ENCODE results near the gene BCO1. TPM values are rescaled to one million over a fixed set of nuclear protein-coding genes. Genes with fewer than 3 reads are reported as not detected.
A peak's percentile ranks its signal among the peaks of the same experiment; 100 is the strongest.

Gene BCO1
- total RNA-seq, 2 experiments from 2014 or later, result not detected

GRCh38 chr16:81278526-81278925, 40.0 kb downstream of the BCO1 start:
- no peak for ATAC-seq
- no peaks in the 10 kb centered on the region for H3K4me1 Mint-ChIP-seq
- H3K27me3 Mint-ChIP-seq, result no peaks in the 10 kb centered on the region
- ChIA-PET CTCF (interaction anchor here (0.7 kb wide), 1 partner anchor 150 kb away, joined by 3 read pairs; no protein-coding TSS in a partner anchor), POLR2A (no interaction called here)
- no peak for DNase-seq
- H3K4me3 Mint-ChIP-seq, result no peak overlapping the region
- intact Hi-C loops (cut with DNase I, micrococcal nuclease), result no loop called here
- H3K36me3 Mint-ChIP-seq (ENCODE audit: low read depth), result no peaks in the 10 kb centered on the region
- H3K9me3 Mint-ChIP-seq (ENCODE audit: low read depth), result no peaks in the 10 kb centered on the region
- H3K27ac Mint-ChIP-seq, result no peak overlapping the region

DNA sequence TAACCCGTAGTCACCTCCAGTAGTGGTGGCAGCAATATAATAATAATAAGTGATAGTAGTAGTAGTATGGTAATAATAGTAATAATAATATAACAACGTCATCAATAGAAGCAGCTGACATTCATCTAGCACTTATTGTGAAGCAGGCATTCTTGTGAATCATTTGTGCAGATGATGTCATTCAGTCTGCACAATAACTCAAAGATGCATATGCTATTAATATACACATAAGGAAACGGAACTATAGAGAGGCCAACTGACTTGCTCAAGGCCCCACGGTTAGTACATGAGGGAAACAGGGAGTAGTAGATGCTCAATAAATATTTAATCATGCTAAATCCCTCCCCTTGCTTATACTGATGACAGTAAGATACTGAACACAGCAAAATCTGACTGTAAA, 40.9 kb downstream of the BCO1 start:
- H3K27ac Mint-ChIP-seq, result no peak overlapping the region
- H3K36me3 Mint-ChIP-seq (ENCODE audit: low read depth), result no peaks in the 10 kb centered on the region
- intact Hi-C loops (cut with DNase I, micrococcal nuclease), result no loop called here
- DNase-seq, result no peak
- H3K4me1 Mint-ChIP-seq, result no peaks in the 10 kb centered on the region
- ATAC-seq, result no peak
- H3K9me3 Mint-ChIP-seq (ENCODE audit: low read depth), result no peaks in the 10 kb centered on the region
- H3K27me3 Mint-ChIP-seq, result no peaks in the 10 kb centered on the region
- POLR2A ChIA-PET, result no interaction called here
- CTCF ChIA-PET, result interaction anchor here (0.6 kb wide), 1 partner anchor 1686 kb away, joined by 3 read pairs; no protein-coding TSS in a partner anchor
- no peak overlapping the region for H3K4me3 Mint-ChIP-seq

GRCh38 chr16:81280393-81280792, 41.9 kb downstream of the BCO1 start:
- peak; percentile 33 for ATAC-seq
- no peak for DNase-seq
- ChIA-PET POLR2A (no interaction called here), CTCF (interaction anchor here (0.6 to 1.2 kb wide), 4 partner anchors 19 to 83 kb away, joined by 3 to 4 read pairs (median 3); no protein-coding TSS in a partner anchor)
- Mint-ChIP-seq H3K4me1 (no peaks in the 10 kb centered on the region), H3K27ac (no peak overlapping the region), H3K36me3 (ENCODE audit: low read depth) (no peaks in the 10 kb centered on the region), H3K4me3 (no peak overlapping the region), H3K9me3 (ENCODE audit: low read depth) (no peaks in the 10 kb centered on the region), H3K27me3 (no peaks in the 10 kb centered on the region)
- intact Hi-C loops (cut with DNase I, micrococcal nuclease), result no loop called here

DNA sequence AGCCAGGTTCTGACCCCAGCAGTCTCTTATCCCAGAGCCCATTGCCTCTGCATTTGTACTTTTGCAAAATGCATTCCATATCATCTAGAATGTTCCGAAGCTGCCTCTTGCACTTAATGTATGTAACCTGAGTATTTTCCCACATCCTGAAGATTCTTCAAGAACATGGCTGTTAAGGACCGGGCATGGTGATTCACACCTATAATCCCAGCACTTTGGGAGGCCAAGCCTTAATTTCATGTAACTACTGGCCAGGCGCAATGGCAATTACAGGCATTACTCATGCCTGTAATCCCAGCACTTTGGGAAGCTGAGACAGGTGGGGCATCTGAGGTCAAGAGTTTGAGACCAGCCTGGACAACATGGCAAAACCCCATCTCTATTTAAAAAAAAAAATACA, 44.6 kb downstream of the BCO1 start:
- H3K36me3 Mint-ChIP-seq (ENCODE audit: low read depth), result no peaks in the 10 kb centered on the region
- H3K27me3 Mint-ChIP-seq, result no peaks in the 10 kb centered on the region
- ChIA-PET CTCF (no interaction called here), POLR2A (no interaction called here)
- no peak overlapping the region for H3K27ac Mint-ChIP-seq
- no peaks in the 10 kb centered on the region for H3K9me3 Mint-ChIP-seq (ENCODE audit: low read depth)
- intact Hi-C loops (cut with DNase I, micrococcal nuclease), result no loop called here
- no peak overlapping the region for H3K4me3 Mint-ChIP-seq
- H3K4me1 Mint-ChIP-seq, result no peaks in the 10 kb centered on the region
- DNase-seq (no peak), ATAC-seq (no peak)

GRCh38 chr16:81284995-81285600, 46.6 kb downstream of the BCO1 start:
- H3K27ac Mint-ChIP-seq, result no peak overlapping the region
- CTCF ChIA-PET, result interaction anchor here (0.7 to 1.1 kb wide), 4 partner anchors 18 to 453 kb away, joined by 3 to 4 read pairs (median 3); no protein-coding TSS in a partner anchor
- POLR2A ChIA-PET, result interaction anchor here (0.5 kb wide), 1 partner anchor 410 kb away, joined by 3 read pairs; no protein-coding TSS in a partner anchor
- H3K9me3 Mint-ChIP-seq (ENCODE audit: low read depth), result no peaks in the 10 kb centered on the region
- no peak for DNase-seq
- H3K36me3 Mint-ChIP-seq (ENCODE audit: low read depth), result no peaks in the 10 kb centered on the region
- no peaks in the 10 kb centered on the region for H3K27me3 Mint-ChIP-seq
- no peak for ATAC-seq
- no peak overlapping the region for H3K4me3 Mint-ChIP-seq
- H3K4me1 Mint-ChIP-seq, result no peaks in the 10 kb centered on the region
- intact Hi-C loops (cut with DNase I, micrococcal nuclease), result no loop called here

- ChIA-PET CTCF (interaction anchor here (1.1 kb wide), 1 partner anchor 17 kb away, joined by 3 read pairs; no protein-coding TSS in a partner anchor), POLR2A (no interaction called here)
- no peak for ATAC-seq
- intact Hi-C loops (cut with DNase I, micrococcal nuclease), result no loop called here
- Mint-ChIP-seq H3K27me3 (no peaks in the 10 kb centered on the region), H3K4me3 (no peak overlapping the region), H3K4me1 (no peaks in the 10 kb centered on the region), H3K27ac (no peak overlapping the region), H3K9me3 (ENCODE audit: low read depth) (no peaks in the 10 kb centered on the region), H3K36me3 (ENCODE audit: low read depth) (no peaks in the 10 kb centered on the region)
- DNase-seq, result no peak
Measured at GRCh38 chr16:81286190-81286589, 47.7 kb downstream of the BCO1 start.

DNA sequence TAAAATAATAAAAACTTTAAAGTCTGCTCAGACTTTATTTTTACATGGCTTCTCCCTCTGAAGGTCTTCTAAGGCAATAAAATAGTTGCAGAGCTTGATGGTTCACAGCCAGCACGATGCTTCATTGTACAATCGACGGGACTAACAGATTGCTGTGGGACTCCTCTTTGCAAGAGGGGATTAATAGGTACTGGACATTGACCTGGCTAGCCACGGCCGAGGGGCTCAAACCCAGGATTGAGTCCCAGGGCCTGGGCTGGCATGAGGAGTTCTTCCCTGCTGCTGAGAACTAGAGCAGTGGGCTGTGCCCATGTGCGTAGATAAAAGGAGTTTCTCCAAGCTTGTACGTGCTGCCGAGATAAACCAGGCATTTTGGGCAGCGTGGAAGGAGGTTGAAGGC, 52.6 kb downstream of the BCO1 start:
- ChIA-PET POLR2A (no interaction called here), CTCF (no interaction called here)
- no peaks in the 10 kb centered on the region for H3K4me1 Mint-ChIP-seq
- no peaks in the 10 kb centered on the region for H3K36me3 Mint-ChIP-seq (ENCODE audit: low read depth)
- H3K4me3 Mint-ChIP-seq, result no peak overlapping the region
- intact Hi-C loops (cut with DNase I, micrococcal nuclease), result no loop called here
- no peak for ATAC-seq
- H3K27ac Mint-ChIP-seq, result no peak overlapping the region
- peaks cover 12% of the 10 kb centered on the region for H3K27me3 Mint-ChIP-seq
- H3K9me3 Mint-ChIP-seq (ENCODE audit: low read depth), result no peaks in the 10 kb centered on the region
- no peak for DNase-seq

GRCh38 chr16:81292936-81293335, 54.4 kb downstream of the BCO1 start:
- Mint-ChIP-seq H3K9me3 (ENCODE audit: low read depth) (no peaks in the 10 kb centered on the region), H3K4me3 (no peak overlapping the region), H3K4me1 (no peaks in the 10 kb centered on the region), H3K27me3 (peaks cover 16% of the 10 kb centered on the region), H3K27ac (no peak overlapping the region), H3K36me3 (ENCODE audit: low read depth) (no peaks in the 10 kb centered on the region)
- ChIA-PET CTCF (no interaction called here), POLR2A (interaction anchor here (0.7 kb wide), 1 partner anchor 114 kb away, joined by 4 read pairs; no protein-coding TSS in a partner anchor)
- ATAC-seq (no peak), DNase-seq (no peak)
- intact Hi-C loops (cut with DNase I, micrococcal nuclease), result no loop called here

DNA sequence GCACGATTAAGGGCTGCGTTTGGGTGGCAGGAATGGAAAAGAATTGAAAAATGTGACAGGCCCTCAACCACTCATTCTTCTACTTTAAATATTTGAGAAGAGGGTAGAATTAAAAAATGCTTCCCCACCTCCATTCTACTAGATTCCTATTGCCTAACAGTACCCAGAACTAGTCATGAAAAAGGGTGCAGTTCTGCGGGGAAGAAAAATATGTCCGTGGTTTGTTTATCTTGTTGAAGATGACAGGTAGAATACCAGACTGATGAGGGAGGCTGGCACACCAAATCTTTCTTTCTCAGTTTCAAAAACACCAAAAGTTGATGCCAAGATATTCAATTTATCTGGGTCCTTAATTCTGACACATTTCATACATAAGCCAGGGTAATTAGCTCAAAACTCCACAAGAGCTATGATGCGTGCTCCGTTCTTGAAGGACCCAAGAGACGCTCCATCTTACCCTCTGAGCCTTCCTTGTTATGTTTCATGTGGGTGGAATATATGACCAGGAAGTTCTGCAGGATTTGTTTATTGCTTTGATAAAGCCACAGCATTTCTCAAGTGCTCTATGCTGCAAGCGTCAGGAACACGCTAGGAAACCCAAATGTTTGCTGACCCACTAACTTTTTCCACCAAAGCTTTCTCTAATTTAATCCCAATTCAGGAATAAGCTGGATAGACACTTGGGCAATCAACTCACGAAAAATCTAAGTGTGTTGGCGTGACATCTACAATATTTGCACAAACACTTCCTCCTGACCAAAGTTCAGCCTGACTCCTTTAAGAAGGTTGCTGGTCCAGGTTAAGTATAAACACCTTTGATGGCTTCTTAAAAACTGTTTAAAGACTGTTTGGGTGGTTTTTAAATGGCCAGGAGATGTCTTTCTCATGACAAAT, 55.7 kb downstream of the BCO1 start:
- no peaks in the 10 kb centered on the region for H3K36me3 Mint-ChIP-seq (ENCODE audit: low read depth)
- ATAC-seq, result no peak
- intact Hi-C loops (cut with DNase I, micrococcal nuclease), result no loop called here
- H3K27ac Mint-ChIP-seq, result no peak overlapping the region
- DNase-seq, result no peak
- H3K4me3 Mint-ChIP-seq, result no peak overlapping the region
- H3K4me1 Mint-ChIP-seq, result no peaks in the 10 kb centered on the region
- peaks cover 16% of the 10 kb centered on the region for H3K27me3 Mint-ChIP-seq
- ChIA-PET POLR2A (interaction anchor here (0.7 kb wide), 1 partner anchor 112 kb away, joined by 4 read pairs; no protein-coding TSS in a partner anchor), CTCF (interaction anchor here (1.3 kb wide), 1 partner anchor 33 kb away, joined by 4 read pairs; no protein-coding TSS in a partner anchor)
- no peaks in the 10 kb centered on the region for H3K9me3 Mint-ChIP-seq (ENCODE audit: low read depth)

GRCh38 chr16:81296631-81297030, 58.1 kb downstream of the BCO1 start:
- no peak for ATAC-seq
- Mint-ChIP-seq H3K27ac (no peak overlapping the region), H3K36me3 (ENCODE audit: low read depth) (no peaks in the 10 kb centered on the region), H3K9me3 (ENCODE audit: low read depth) (no peaks in the 10 kb centered on the region), H3K27me3 (peaks cover 16% of the 10 kb centered on the region), H3K4me1 (no peaks in the 10 kb centered on the region), H3K4me3 (no peak overlapping the region)
- no peak for DNase-seq
- ChIA-PET POLR2A (no interaction called here), CTCF (no interaction called here)
- intact Hi-C loops (cut with DNase I, micrococcal nuclease), result no loop called here

- peak; percentile 20 for DNase-seq
- Mint-ChIP-seq H3K27ac (no peak overlapping the region), H3K4me1 (peaks cover 47% of the 10 kb centered on the region), H3K9me3 (ENCODE audit: low read depth) (no peaks in the 10 kb centered on the region), H3K4me3 (no peak overlapping the region), H3K36me3 (ENCODE audit: low read depth) (peaks cover 3% of the 10 kb centered on the region), H3K27me3 (no peaks in the 10 kb centered on the region)
- CTCF ChIA-PET, result interaction anchor here (2.6 kb wide), 1 partner anchor 103 kb away, joined by 6 read pairs; no protein-coding TSS in a partner anchor
- intact Hi-C loops (cut with DNase I, micrococcal nuclease), result no loop called here
- ATAC-seq, result peak; percentile 37
- POLR2A ChIA-PET, result no interaction called here
Measured at GRCh38 chr16:81307770-81308169, 69.3 kb downstream of the BCO1 start.

Data from activated CD4-positive, alpha-beta T cell treated with anti-CD3 and anti-CD28 coated beads for 36 hours (primary cell).